Endothelial cell of umbilical vein (primary cell): ENCODE measurements around the gene EXOC6. TPM values are rescaled to one million over a fixed set of nuclear protein-coding genes. Genes with fewer than 3 reads are reported as not detected.

Experiments
- BruUV-seq: library from RNA; stranded (reverse); fragments of 400-500 nt; replicated peaks from 2 replicates; lab custom pipeline; 2021; lab: Mats Ljungman, UMichigan
- CTCF ChIA-PET: fragments of 300-600, 350-600 bp; sonication (Branson Sonifier 250); formaldehyde crosslinking; loops from one replicate; lab custom pipeline; 2021; ENCODE audit warnings: antibody characterized with exemption, inconsistent platforms; lab: Charles Lee
- POLR2A ChIA-PET: fragments of 300-600, 350-600 bp; sonication (Branson Sonifier 250); formaldehyde crosslinking; loops from one replicate; lab custom pipeline; 2021; ENCODE audit warnings: antibody characterized with exemption, inconsistent platforms; lab: Charles Lee
- DNase-seq: peaks from one replicate; pipeline ENCODE4 v3.0.0-alpha.2; 2011; ENCODE audit warnings: low read depth, low spot score
- FAIRE-seq: peaks from 2 replicates; lab custom pipeline; 2011; peaks lifted over from hg19 to GRCh38; lab: Jason Lieb, UNC
- H2AFZ ChIP-seq: 2 replicates; pipeline ENCODE4 v1.6.0; 2012; ENCODE audit warnings: low read depth, low read length, control low read depth, inconsistent platforms
- H3K27ac ChIP-seq: 2 replicates; pipeline ENCODE4 v1.5.1; 2011; ENCODE audit warnings: low read depth, mild to moderate bottlenecking, control low read depth, low read length, moderate library complexity; ENCODE audit not compliant: insufficient read depth
- H3K27me3 ChIP-seq, 2 experiments: 2 replicates each; pipeline versions ENCODE4 v1.6.0 to v1.6.1; 2011; ENCODE audit warnings: low read length in 2 of 2, mixed read lengths in 1 of 2; ENCODE audit not compliant: control insufficient read depth in 2 of 2, insufficient read depth in 2 of 2
- H3K36me3 ChIP-seq, 2 experiments: 2 replicates in 1 of 2; 3 replicates in 1 of 2; pipeline ENCODE4 v1.5.1; 2011; ENCODE audit warnings: low read length in 2 of 2, mild to moderate bottlenecking in 1 of 2, moderate library complexity in 1 of 2; ENCODE audit not compliant: control insufficient read depth in 2 of 2, insufficient read depth in 2 of 2; ENCODE audit errors: extremely low read depth in 1 of 2
- H3K4me1 ChIP-seq: 3 replicates; pipeline ENCODE4 v1.5.1; 2011; ENCODE audit warnings: mild to moderate bottlenecking, low read length; ENCODE audit not compliant: control insufficient read depth, insufficient read depth; ENCODE audit errors: extremely low read depth
- H3K4me2 ChIP-seq: 2 replicates; pipeline ENCODE4 v1.6.1; 2011; ENCODE audit warnings: low read length, control low read depth, mixed read lengths; ENCODE audit not compliant: insufficient read depth
- H3K4me3 ChIP-seq, 3 experiments: fragments of 200-600 bp in 1 of 3; sonication (generic), shearing (Covaris generic) in 1 of 3; replicated peaks in 1 of 3; 2 replicates each; pipeline ENCODE4 v1.5.1; 2011 to 2016; ENCODE audit warnings: control low read depth in 3 of 3, low read length in 3 of 3, mild to moderate bottlenecking in 2 of 3, inconsistent platforms in 1 of 3, low read depth in 1 of 3, moderate library complexity in 1 of 3; ENCODE audit not compliant: insufficient read depth in 1 of 3
- H3K79me2 ChIP-seq: 2 replicates; pipeline ENCODE4 v1.6.0; 2012; ENCODE audit warnings: low read length, inconsistent platforms; ENCODE audit not compliant: control insufficient read depth, insufficient read depth
- H3K9ac ChIP-seq: replicated peaks from 2 replicates; pipeline ENCODE3; 2011; ENCODE audit warnings: low read length, control low read depth; ENCODE audit not compliant: insufficient read depth; ENCODE audit errors: extremely low read depth
- H3K9me1 ChIP-seq: replicated peaks from 3 replicates; pipeline ENCODE4 v1.6.0; 2011; ENCODE audit warnings: mild to moderate bottlenecking, low read length; ENCODE audit not compliant: control insufficient read depth, insufficient read depth; ENCODE audit errors: extremely low read depth
- H3K9me3 ChIP-seq: replicated peaks from 2 replicates; pipeline ENCODE4 v1.5.1; 2012; ENCODE audit warnings: low read length, inconsistent platforms; ENCODE audit not compliant: control insufficient read depth, insufficient read depth
- H4K20me1 ChIP-seq: replicated peaks from 2 replicates; pipeline ENCODE3; 2011; ENCODE audit warnings: mild to moderate bottlenecking, low read length; ENCODE audit not compliant: control insufficient read depth, insufficient read depth; ENCODE audit errors: extremely low read depth
- EZH2 ChIP-seq: IDR thresholded peaks from 2 replicates; pipeline ENCODE4 v1.6.1; 2012; ENCODE audit warnings: borderline replicate concordance, low read depth, mild to moderate bottlenecking, moderate library complexity, low read length, inconsistent platforms; ENCODE audit not compliant: severe bottlenecking
- FOS ChIP-seq: IDR thresholded peaks from 2 replicates; pipeline ENCODE4 v1.6.1; 2011; ENCODE audit warnings: mild to moderate bottlenecking, low read length, moderate library complexity, borderline replicate concordance; ENCODE audit not compliant: insufficient read depth
- GATA2 ChIP-seq: IDR thresholded peaks from 2 replicates; pipeline ENCODE4 v1.7.0; 2011; ENCODE audit warnings: low read depth, mild to moderate bottlenecking, moderate library complexity, mixed read lengths, low read length; ENCODE audit not compliant: insufficient read length, insufficient read depth
- JUN ChIP-seq: IDR thresholded peaks from 2 replicates; pipeline ENCODE4 v1.6.1; 2011; ENCODE audit warnings: borderline replicate concordance, low read depth; ENCODE audit not compliant: insufficient read length, insufficient read depth
- MYC ChIP-seq: IDR thresholded peaks from one replicate; pipeline ENCODE4 v1.6.1; 2011; ENCODE audit warnings: mild to moderate bottlenecking, low read depth, low read length
- POLR2AphosphoS5 ChIP-seq: IDR thresholded peaks from 2 replicates; pipeline ENCODE4 v1.6.1; 2012; ENCODE audit warnings: low read depth, mild to moderate bottlenecking, control low read depth, low read length, moderate library complexity; ENCODE audit not compliant: insufficient read depth
- dilution Hi-C: fragments of 300-500 bp; cut with MboI; formaldehyde crosslinking; loops from one replicate; pipeline ENCODE4 v1.15.0; 2019; ENCODE audit warnings: low sequenced_read_pairs; ENCODE audit not compliant: extremely low pct_ligation_motif_present
- intact Hi-C: fragments of 100-400 bp; cut with micrococcal nuclease; formaldehyde crosslinking; loops from one replicate; pipeline ENCODE4 v1.10.0; 2022
- polyA plus RNA-seq, 4 experiments: library from polyadenylated mRNA; depleted of rRNA in 3 of 4; stranded (reverse) in 3 of 4; unstranded in 1 of 4; fragments of >200 nt; gene quantifications; 2 replicates each; pipeline versions ENCODE4 v1.2.1 to v1.2.3, GENCODE V29; 2011 to 2012; ENCODE audit warnings: missing spikeins in 1 of 4
- total RNA-seq: library from RNA; stranded (reverse); gene quantifications from 2 replicates; pipeline ENCODE4 v1.2.3, GENCODE V29; 2021
- TF ChIP-seq, protein P1 (sequence below), 2 donors: IDR thresholded peaks; 1 replicate in 1 of 2; 2 replicates in 1 of 2; pipeline ENCODE4 v1.5.1; 2011; ENCODE audit warnings: low read length in 2 of 2, mild to moderate bottlenecking in 2 of 2, moderate library complexity in 2 of 2, control low read depth in 1 of 2, inconsistent platforms in 1 of 2, low read depth in 1 of 2; ENCODE audit not compliant: insufficient read depth in 1 of 2; ENCODE audit errors: extremely low read depth in 1 of 2

Gene EXOC6
- total and polyA plus RNA-seq, 2 donors (not counting 3 experiments of a cell fraction or from before 2014, with no cell fraction given), result 72.6 to 108 TPM

DNA sequence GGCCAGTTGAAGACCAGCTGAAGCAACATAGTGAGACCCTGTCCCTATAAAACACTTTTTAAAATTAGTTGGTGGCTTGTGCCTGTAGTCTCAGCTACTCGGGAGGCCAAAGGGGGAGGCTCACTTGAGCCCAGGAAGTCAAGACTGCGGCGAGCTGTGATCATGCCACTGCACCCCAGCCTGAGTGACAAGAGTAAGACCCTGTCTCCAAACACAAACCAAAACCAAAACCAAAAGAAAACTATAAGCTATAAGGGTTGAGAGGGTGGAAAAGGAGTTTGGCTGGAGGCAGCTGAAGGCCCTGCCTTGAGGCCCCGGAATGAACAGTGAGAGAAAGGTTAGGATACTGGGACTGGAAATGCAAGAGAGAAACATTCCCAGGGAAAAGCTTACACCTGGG, 10.9 kb upstream of the EXOC6 start:
- Histone ChIP-seq H4K20me1 (no peaks in the 10 kb centered on the region), H3K9me3 (no peaks in the 10 kb centered on the region), H3K27me3 (no peaks in the 10 kb centered on the region), H3K36me3 (peaks cover 20 to 26% of the 10 kb centered on the region in 2 experiments), H3K27ac (peak overlapping the region; percentile 97), H3K4me1 (peaks cover 79% of the 10 kb centered on the region), H3K4me2 (no peak overlapping the region), H2AFZ (no peak overlapping the region), H3K4me3 (no peak overlapping the region), H3K9ac (no peak overlapping the region), H3K9me1 (no peaks in the 10 kb centered on the region), H3K79me2 (peaks cover 55% of the 10 kb centered on the region)
- ChIA-PET POLR2A (interaction anchor here (0.6 kb wide), 1 partner anchor 11 kb away, joined by 3 read pairs; the partner anchor contains the start of gene EXOC6), CTCF (interaction anchor here (1.3 to 3.9 kb wide), 6 partner anchors 11 to 247 kb away, joined by 3 to 35 read pairs (median 6); partner anchors contain the start of genes EXOC6 and HHEX)
- no peak for TF ChIP-seq POLR2AphosphoS5
- intact Hi-C loops (loop anchor here (10.0 kb wide), 1 partner anchor 627 kb away; no protein-coding TSS in a partner anchor), dilution Hi-C loops (no loop called here)
- DNase-seq, result no peak
- FAIRE-seq, result no peak
- no TSS peak for BruUV-seq

DNA sequence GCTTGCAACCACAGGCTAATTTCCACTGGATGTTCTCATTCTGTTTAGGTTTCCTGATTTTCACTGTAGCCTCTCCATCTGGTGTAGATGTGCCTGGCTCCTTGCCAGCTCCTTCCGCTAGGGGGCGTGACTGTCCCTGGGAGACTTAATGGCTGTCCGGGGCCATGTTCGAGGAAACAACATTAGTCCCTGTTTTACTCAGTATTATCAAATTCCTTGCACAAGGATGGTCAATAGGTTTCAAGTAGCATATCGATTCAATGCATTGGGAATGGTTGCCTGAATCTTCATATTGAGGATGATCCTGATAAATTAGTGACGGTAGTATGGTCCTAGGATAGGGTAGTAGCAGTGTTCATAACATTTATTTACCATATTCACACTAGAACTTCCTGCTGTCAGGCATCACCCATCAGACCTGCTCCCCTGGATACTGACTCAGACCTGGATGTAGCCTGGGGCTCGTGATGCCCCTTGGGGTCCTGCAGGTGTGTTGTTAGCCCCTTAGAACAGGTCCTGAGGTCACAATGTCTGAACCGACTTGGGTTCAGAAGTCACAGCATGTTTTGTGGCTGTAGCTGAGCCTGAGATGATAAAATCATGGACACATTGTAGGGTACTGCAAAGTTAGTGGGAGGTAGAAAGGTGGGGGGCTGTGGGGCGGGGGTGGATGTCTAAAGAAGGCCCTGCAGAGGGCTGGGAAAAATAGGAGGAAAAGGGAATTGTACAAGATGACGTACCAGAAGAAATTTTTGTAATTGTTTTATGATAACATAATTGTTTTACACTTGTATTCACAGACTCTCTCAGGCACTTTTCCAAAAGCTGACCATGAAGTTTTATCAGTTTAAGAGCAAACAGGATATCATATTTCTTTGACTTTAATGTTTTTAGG, 8.9 kb upstream of the EXOC6 start:
- H3K9ac ChIP-seq, result peak overlapping the region; percentile 79
- peaks cover 76% of the 10 kb centered on the region for H3K4me1 ChIP-seq
- TSS peak; percentile 22 for BruUV-seq
- no peaks in the 10 kb centered on the region for H3K9me1 ChIP-seq
- H3K79me2 ChIP-seq, result peaks cover 42% of the 10 kb centered on the region
- DNase-seq (peak; percentile 97), FAIRE-seq (peak; percentile 78)
- peak overlapping the region; percentile 97 for H3K27ac ChIP-seq
- ChIA-PET POLR2A (interaction anchor here (1.8 kb wide), 1 partner anchor 149 kb away, joined by 9 read pairs; the partner anchor contains the start of gene HHEX), CTCF (interaction anchor here (0.6 to 3.9 kb wide), 13 partner anchors 8 to 248 kb away, joined by 3 to 35 read pairs (median 4); partner anchors contain the start of genes EXOC6 and HHEX)
- TF ChIP-seq JUN (peak; percentile 63), GATA2 (peak; percentile 20), POLR2AphosphoS5 (peak; percentile 57), EZH2 (no peak), FOS (no peak), MYC (no peak)
- TF ChIP-seq, protein P1, sequence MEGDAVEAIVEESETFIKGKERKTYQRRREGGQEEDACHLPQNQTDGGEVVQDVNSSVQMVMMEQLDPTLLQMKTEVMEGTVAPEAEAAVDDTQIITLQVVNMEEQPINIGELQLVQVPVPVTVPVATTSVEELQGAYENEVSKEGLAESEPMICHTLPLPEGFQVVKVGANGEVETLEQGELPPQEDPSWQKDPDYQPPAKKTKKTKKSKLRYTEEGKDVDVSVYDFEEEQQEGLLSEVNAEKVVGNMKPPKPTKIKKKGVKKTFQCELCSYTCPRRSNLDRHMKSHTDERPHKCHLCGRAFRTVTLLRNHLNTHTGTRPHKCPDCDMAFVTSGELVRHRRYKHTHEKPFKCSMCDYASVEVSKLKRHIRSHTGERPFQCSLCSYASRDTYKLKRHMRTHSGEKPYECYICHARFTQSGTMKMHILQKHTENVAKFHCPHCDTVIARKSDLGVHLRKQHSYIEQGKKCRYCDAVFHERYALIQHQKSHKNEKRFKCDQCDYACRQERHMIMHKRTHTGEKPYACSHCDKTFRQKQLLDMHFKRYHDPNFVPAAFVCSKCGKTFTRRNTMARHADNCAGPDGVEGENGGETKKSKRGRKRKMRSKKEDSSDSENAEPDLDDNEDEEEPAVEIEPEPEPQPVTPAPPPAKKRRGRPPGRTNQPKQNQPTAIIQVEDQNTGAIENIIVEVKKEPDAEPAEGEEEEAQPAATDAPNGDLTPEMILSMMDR (IDR thresholded peaks at IDR 0.05; ENCODE audit: extremely low read depth in 1 of 2, insufficient read depth in 1 of 2, low read depth in 1 of 2, low read length in 2 of 2), result peak; percentile 26 to 31
- H3K4me2 ChIP-seq, result peak overlapping the region; percentile 63
- H3K36me3 ChIP-seq, result peaks cover 23 to 31% of the 10 kb centered on the region in 2 experiments
- H2AFZ ChIP-seq, result no peak overlapping the region
- no peaks in the 10 kb centered on the region for H3K27me3 ChIP-seq
- no peaks in the 10 kb centered on the region for H3K9me3 ChIP-seq
- H4K20me1 ChIP-seq, result no peaks in the 10 kb centered on the region
- peak overlapping the region in 1 of 3 experiments; percentile 2 for H3K4me3 ChIP-seq
- intact Hi-C loops (loop anchor here (1.0 to 10.0 kb wide), 8 partner anchors 9 to 625 kb away; partner anchors contain the start of genes CYP26C1 and KIF11), dilution Hi-C loops (no loop called here)
